RKO (cell line): ENCODE measurements around the gene SGCA.
A peak's percentile ranks its signal among the peaks of the same experiment; 100 is the strongest.

Experiments used
- DNase-seq: peaks from one replicate; pipeline ENCODE4 v3.0.0-alpha.2; 2016; ENCODE audit warnings: low spot score

The SGCA gene

DNA sequence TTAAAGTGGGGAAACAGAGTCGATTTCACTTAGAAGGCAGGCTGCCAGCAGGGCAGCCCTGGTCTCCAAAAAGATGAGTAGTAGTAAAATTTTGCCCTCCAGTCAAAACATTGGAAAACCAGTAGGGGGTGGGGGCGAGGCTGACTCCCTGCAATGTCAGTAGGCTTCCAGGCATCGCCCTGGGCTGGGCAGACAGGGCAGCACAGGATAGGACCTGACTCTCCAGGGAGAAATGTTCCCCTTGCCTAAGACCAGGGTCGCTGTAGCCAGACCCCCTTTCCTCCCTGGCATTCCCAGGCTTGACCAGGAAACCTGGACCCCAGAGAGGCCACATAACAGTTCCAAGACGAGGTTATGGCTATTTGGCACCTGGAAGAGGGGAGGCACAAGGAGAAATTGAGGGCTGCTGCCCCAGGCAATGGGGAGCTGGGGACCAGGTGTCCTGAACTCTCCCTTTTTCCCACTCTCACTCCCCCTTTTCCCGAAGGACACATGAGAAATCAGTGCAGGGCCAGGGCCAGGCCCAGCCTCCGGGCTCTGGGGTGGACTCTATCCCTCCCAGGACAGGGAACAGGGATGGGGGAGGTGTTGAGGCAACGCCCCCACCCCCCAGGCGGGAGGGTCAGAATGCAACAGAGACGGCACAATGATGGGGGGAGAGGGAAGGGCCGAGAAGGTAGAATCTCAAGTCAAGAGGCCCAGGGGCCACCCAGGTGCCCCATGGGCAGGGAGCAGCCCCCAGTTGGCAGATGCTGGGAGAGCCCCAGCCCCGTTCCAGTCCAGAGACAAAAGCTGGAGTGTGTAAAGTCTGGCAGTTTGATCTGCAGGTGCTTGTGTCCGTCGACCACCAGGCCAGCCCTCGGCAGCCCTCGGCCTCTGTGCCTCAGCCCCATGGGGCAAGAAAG lies 31.3 kb upstream of the SGCA start:
- no peak for DNase-seq

DNA sequence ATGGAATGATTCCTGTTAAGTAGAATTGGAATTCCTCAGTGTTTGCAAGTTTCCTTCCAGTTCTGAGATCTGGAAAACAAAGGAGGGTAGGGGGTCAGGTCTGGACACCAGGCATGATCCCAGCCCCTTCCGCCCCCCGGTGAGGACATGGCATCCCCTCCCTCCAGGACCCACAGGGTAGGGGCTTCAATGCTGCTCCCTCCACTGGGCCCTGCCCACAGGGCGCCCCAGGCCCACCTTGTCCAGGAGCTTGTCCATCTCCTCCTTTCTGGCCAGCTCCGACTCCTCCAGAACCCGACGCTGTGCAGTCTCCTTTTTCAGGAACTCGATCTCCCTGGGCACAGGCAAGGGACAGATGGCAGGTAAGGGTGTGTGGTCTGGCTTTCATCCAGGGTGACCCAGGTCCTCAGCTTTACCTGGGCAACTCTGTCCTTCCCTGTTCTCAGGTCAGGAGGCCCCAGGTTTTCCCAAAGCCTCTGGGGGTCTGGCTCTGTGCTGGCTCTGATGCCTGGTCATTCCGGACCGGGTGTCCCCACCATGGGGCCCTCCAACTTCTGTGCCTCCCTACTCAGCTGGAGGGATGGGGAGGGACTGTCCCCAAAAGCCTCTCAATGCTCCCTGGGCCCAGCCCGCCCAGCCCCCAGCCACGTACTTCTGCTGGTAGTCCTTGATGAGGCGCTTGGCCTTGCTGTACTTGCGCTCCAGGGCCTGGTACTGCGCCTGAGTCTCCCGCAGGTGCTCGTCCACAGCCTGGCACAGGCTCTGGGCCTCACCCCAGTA lies 30.3 kb upstream of the SGCA start:
- no peak for DNase-seq

DNA sequence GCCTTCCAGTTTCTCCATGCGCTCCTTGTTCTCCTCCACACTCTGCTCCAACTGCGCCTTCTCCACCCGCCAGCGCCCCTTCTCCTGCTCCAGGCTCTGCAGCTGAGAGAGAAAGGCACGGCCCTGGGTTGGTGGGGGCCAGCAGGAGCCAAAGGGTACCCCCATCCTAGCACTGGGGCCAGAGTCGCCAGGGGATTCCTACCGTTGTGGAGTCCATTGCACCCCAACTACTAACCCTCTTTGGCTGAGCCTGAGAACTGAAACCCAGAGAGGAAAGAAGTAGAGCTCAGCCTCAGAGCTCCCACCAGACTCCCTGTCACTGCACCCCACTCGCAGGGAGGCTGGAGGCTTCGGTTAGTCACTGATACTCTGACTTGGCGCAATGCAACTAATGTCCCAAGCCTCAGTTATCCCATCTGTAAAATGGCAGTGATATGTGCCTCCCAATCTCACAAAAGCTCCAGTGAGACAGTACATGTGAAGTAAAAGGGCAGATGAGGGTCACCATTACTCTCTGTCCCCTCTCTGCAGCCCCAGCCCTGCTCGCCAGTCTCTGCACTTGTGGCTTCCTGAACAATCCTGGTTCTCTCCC lies 29.6 kb upstream of the SGCA start:
- no peak for DNase-seq

DNA sequence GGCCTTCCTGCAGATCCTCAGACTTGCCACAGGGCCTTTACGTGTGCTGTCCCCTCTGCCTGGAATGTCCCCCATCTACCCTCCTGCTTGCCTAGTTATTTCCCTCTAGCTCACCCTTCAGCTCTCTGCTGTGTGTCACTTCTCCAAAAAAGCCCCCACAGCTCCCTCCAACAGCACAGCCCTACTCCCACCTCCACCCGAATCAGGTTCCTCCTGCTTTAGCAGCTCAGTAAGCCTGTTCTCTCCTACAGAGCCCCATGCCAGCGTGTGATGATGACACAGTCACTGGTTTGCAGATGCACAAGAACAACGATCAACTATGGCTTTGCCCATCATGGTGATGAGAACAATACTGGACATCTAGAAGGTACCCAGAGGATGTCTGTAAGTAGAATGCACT lies 28.8 kb upstream of the SGCA start:
- DNase-seq = no peak

DNA sequence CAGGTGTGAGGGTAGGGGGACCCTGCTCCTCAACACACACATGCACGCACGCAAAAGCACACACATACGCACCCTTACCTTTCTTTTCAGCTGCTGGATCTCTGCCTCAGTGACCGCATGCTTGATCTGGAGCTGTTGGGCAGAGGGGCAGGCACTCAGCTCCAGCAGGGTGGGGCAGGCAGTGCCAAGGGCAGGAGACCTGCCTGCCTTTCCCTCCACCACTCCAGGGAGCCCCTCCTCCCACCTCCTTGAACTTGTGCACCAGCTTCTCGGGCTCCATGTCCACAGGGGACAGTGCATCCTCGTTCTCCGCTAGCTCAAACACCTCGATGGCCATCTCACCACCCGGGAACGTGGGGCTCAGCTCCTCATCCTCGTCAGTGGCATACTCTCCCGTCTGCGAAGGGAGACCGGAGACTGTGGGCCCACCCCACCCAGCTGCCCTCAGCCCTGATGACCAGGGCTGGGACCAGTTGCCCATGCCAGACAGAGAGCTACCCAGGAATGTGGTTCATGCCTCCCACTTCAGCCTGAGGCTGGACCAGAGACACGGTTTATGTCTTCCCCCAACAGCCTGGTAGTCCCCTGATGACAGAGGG lies 26.5 kb upstream of the SGCA start:
- no peak for DNase-seq

DNA sequence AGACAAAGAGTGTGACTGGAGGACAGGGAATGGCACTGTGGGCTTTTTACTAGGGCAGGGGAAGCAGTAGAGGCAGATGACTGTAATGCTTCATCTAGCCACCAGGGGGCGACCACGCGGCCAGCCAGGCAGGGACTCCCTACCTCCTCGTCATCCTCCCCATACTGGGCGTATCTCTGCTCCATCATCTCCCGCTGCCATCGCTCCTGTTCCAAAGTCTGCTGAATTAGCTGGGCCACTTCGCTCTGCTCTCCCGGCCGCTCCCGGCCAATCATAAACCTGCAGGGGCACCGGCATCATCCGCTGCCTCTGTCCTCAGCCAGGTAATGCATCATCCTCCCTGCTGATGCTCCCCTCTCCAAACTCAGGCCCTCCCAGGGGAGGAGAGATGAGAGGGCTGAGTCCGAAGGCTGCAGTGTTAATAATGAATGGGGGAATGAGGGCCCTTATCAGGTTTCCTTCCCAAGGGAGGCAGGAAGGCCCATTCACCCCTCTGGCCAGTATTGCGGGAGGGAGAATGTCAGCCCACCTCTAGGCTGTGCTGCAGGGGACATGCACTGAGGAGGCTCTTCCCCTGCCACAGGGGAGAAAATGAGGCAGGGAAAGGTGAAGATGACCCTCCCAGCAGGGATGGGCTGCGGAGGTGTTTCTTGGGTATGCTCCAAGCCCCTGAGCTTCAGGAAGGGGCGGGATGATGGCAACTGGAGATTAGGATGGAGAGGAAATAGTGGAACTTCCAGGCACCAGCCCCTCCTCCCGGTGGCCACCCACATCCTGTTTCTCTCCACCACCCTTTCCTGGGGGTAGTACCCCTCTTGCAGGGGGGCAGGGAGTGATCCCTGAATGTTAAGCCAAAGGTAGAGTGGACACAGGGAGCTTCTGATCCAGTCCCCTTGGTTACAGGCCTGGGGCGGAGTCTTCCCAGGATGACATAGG lies 25.6 kb upstream of the SGCA start:
- DNase-seq = peak; percentile 84

DNA sequence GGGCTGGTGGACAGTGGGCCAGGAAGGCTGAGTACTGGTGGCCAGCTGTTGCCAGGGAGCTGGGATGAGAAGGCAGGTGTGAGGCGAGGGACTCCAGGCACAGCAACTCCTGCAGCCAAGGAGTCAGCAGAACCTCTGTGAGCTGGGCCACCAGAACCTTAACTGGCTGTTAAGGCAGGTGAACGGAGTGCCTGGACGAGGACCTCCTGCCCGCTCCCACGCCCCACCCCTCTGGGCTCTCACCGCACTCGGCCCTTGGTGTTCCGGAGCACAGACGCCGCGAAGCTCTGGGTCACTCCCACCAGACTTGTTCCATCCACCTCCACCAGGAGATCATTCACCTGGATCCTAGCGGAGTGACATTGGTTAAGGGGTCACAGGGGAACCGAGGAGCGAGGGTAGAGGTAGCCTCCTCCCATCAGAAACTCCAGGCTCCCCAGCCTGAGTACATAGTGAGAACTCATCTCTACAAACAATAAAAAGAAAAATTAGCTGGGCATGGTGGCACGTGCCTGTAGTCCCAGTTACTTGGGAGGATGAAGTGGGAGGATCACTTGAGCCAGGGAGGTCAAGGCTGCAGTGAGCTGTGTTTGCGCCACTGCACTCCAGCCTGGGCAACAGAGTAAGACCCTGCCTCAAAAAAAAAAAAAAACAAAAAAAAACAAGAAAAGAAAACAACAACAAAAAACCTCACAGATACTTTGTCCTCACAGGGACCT lies 24.6 kb upstream of the SGCA start:
- DNase-seq = no peak

DNA sequence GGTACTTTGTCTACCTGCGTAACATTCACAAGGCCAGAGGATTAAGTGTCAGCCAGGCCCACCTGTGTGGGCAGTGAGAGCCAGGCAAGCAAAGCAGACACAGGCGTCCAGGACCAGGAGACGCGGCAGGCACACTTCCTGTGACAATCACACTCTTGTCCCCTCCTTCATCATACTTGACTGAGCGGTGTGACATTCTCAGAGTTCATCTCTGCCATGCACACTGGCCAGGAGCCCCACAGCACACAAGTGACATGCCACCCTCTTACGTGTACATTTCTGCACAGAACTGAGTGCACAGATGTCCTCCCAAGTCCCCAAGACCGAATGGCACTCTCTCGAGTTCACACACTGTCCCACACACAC lies 24.1 kb upstream of the SGCA start:
- DNase-seq = no peak

DNA sequence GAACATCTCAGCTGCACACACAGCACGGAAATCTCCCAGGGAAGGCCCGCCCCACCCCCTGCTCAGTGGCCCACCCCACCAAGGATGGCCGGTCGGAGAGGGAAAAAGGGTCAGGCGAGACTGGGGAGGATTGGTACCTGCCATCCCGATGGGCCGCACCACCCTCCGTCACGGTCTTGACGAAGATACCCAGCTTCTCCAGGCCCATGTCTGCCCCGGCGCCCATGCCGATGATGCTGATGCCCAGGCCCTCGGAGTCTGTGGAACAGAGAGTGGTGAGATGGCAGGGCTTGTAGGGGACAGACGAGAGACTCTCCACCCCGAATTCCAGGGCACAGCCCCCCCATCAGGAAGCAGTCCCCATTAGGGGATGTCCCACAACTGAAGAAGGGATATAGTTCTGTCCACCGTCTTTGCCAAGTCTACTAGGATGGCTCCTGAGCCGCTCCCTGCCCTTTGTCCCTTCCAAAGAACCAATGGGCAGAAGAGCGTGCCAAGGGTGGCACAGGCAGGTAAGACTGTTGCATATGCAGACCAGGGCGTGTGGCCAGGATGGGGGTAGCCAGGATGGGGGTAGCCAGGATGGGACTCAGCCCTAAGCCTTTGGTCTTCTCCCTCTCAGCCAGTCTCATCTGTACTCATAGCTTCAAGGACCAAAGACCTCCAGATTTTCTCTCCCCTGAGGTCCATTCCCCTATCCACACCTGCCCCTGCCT lies 22.2 kb upstream of the SGCA start:
- DNase-seq = no peak

DNA sequence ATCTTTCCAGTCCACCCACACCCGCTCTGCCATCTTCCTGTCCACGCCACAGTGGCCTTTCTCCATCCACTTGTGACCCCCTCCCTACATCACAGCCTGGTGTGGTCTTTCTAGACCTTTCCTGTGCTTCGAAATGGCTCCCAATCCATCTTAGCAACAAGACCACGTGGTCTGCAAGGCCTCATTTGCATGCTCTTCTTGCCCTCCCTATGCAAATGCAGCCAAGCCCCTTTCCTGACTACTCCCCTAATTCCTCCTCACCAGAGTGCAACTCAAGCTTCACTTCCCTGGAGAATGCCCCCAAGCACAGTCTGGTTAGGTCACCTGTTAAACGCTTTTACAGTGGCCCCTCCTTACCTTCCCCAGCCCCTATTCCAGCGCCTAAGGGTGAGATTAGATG lies 21.4 kb upstream of the SGCA start:
- DNase-seq = no peak

DNA sequence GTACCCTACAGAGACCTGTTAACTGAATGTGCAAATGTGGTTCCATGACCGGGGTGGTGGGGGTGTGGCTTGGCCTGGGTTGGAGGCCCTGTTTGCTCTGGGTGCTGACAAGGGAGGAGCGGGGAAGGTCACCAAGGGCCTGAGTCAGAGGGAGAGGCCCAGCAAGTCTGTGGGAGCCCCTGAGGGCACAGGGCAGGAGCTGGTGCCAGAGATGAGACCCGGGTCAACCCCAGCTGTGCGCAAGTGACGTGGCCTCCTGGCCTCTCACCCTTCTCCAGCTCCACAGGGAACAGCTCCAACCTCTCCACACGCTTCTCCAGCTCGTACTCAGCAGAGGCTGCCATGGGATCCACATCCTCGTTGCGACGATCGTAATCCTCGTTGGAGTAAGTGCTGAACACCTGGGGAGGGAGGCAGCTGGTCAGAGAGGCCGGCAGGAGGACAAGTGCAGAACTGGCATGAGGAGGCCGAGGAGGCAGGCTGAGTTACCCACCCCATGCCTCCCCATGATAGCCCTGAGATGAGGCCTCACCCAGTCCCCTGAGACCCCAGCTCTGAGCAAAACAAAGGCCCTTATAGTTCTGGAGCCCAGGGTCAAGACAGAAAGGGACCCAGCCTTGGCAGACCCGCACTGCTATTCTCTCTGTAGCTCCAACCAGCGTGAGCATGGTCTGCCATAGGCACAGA lies 20.8 kb upstream of the SGCA start:
- no peak for DNase-seq

DNA sequence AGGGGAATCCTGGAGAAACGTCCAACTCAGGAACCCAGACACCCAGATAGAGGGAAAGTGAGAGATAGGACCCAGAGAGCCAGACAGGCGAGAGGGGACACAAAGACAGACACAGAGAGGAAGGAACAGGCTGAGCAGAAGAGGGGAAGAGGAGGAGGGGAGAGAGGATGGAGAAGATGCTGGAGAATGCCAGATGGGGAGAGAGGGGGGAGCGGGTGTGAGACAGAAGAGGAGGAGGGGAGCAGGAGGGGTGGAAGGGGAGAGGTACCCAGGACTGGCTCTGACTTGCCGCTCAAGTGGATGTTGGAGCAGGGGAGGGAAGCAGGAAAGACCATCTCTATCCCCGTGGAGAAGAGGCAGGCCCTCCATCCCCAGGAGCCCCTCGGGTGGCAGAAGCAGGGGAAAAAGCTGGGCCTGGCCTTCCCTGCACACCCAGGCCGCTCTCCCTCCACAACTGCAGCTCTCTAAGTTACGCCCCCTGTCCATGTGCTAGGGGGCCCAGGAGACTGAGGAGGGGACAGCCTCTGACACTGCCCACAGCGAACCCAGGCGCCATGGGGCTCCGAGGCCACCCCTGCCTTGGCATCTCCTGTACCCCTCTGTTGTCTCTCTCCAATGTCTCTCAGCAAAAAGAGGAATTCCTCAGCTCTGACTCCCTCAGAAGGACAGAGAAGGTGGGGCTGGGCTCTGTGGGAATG lies 20.1 kb upstream of the SGCA start:
- DNase-seq = no peak

DNA sequence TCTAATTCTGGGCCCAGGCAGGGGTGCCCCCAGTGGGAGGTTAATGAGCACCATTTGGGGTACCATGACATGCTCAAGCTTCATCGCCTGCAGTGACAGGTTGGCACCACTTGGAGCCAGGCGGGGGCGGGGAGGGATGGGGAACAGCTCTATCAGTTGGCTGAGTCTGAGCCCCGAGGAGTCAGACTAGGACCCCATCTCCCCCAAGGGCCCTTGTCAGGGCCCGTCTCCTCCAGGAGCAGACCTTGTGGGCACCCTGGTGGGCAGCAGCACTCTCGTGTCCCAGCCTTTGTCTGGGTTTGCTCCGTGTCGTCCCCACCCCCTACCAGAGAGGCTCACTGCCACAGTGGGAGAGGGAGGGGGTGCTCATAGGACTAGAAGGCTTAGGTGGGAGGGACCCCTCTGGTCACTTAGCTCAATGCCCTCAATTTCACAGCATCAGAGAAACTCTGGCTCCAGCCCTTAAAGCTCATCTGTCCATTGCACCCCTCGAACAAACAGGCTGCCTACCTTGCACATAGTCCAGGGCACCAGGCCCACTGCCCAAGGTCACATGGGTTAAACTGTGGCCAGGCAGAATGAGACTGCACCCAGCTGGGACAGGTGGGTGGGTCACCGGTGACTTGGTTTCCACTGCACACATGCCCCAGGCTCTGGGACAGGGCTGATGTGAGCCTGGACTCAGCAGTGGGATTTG lies 19.4 kb upstream of the SGCA start:
- DNase-seq = no peak

DNA sequence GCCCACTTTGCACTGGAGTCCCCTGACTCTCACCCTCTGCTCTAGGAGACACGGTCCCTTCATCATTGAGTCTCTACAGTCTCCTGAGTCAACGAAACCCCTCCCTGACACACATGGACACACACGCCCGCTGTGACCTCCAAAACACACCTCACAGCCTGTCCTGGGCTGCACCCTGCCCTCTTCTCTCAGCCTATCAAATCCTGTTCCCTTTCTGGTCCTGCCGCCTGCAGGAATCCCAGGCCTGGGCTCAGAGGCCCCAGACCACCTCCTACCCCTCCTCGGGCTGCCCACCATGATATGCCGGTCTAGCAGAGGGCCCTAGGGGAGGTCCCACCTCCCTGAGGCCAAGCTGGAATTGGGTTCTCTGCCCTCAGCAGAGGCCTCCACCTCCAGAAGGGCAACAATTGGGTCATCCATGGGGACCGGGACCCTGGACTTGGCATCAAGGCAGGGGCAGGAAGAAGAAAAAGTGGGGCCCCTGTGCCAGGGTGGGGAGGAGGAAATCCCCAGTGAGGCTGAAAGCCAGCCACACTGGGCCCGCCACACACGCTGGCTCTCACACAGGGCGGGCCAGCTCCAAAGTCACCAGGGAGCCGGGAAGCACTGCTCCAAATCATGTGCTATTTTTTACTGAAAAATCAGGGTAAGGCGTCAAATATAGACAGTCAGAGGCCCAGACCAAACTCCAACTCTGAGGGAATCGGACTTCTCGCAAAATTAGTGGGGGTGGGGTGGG lies 18.7 kb upstream of the SGCA start:
- DNase-seq = no peak

DNA sequence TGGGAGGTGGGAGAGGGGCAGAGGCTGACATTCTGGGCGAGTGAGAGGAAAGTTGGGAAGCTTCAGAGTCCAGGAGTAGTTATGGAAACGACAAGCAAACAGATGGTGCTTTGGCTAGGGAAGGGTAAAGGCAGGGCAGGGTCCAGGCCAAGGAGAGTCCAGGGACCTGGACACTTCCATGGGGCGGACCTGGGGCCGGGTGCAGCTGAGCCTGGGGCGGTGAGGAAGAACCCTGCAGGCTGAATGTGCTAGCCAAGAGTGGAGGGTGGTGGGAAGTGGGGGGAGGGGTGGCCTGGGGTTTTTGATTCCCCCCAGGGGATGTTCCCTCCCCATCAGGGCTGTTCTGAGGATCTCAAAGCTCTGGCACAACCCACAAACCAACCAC lies 18.0 kb upstream of the SGCA start:
- no peak for DNase-seq

DNA sequence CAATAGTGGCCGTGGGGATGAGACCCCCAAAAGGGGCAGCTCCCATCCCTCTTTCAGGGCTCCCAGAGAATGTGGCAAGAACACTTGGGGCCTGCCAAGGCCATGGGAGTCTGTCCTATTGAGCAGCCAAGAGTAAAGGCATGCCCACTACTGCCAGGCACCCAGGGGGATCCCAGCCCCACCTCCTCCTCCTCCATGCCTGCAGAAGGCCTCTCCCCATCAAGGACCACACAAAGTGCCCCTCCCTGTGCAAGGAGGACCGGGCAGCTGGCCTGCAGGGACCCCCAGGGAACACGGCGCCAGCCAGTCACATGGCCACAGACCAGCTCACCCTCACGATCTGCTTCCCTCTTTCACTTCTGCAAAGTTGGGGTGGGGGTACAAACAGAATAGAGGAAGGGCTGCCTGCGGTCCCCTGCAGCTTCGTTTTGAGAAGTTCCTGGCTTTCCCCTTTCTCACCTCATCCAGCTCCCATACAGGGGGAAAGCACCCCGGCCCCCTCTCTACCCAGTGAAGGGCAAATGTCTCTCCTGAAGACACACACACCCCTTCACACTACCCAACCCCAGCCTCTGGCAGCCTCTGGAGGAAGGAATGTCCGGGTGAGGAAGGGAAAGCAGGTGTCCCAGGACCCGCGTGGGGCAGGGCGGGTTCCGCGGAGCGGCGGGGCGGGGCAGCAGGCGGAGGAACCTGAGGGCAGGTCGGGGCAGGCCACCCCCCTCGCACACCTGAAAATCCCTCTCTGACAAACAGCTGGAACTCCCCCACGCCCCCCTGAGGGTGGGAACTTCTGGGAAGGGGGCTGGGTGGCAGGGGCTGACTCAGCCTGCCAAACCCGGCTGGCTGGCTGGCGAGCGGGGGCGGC lies 17.3 kb upstream of the SGCA start:
- DNase-seq = peak; percentile 55

DNA sequence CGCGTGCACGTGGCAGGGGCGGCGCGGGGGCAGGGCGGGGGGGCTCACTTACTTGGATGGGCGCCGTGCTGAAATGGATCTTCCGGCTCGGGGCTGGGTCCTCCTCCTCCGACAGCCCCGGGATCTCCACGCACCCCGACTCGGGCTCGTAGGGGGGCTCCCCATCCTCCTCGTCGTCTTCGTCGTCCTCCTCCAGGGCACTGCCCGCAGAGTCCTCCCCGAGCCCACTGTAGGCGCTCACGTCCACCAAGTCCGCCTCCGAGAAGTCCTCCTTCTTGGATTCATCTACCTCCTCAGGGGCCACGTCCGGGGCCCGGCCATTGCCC lies 16.8 kb upstream of the SGCA start:
- DNase-seq = peak; percentile 27
